WTC11 (cell line): ENCODE data around the gene SLC2A4RG.

Experiments
- CBFB ChIP-seq: sonication (generic); formaldehyde crosslinking; IDR thresholded peaks from 2 replicates; pipeline ENCODE4 v1.8.1; 2022; ENCODE audit warnings: mild to moderate bottlenecking, low read depth, missing genetic modification reagents
- FOXK1 ChIP-seq: sonication (generic); formaldehyde crosslinking; IDR thresholded peaks from 2 replicates; pipeline ENCODE4 v1.8.0; 2022; ENCODE audit warnings: mild to moderate bottlenecking, moderate library complexity, missing genetic modification reagents
- JUN ChIP-seq: sonication (generic); formaldehyde crosslinking; IDR thresholded peaks from 2 replicates; pipeline ENCODE4 v1.8.0; 2023; ENCODE audit warnings: mild to moderate bottlenecking, missing genetic modification reagents
- OVOL2 ChIP-seq: fragments of 250-450 bp; sonication (Bioruptor Pico); IDR thresholded peaks from 2 replicates; pipeline ENCODE4 v1.9.0; 2021; ENCODE audit warnings: mild to moderate bottlenecking, borderline replicate concordance
- SP1 ChIP-seq: sonication (generic); formaldehyde crosslinking; conservative IDR thresholded peaks from 2 replicates; pipeline ENCODE4 v1.8.1; 2022; ENCODE audit warnings: missing genetic modification reagents
- TF ChIP-seq, protein P1 (sequence below): sonication (generic); formaldehyde crosslinking; conservative IDR thresholded peaks from 2 replicates; pipeline ENCODE4 v1.8.1; 2022; ENCODE audit warnings: mild to moderate bottlenecking, missing genetic modification reagents
- TF ChIP-seq, protein P2 (sequence below): fragments of 200-600 bp; IDR thresholded peaks from 2 replicates; pipeline ENCODE4 v1.8.0; 2022; ENCODE audit warnings: antibody characterized with exemption

GRCh38 chr20:63708301-63709148, 31.1 kb upstream of the SLC2A4RG start:
- TF ChIP-seq, protein P1, sequence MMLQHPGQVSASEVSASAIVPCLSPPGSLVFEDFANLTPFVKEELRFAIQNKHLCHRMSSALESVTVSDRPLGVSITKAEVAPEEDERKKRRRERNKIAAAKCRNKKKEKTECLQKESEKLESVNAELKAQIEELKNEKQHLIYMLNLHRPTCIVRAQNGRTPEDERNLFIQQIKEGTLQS (CRISPR knock-in tag), result no peak
- TF ChIP-seq JUN (CRISPR knock-in tag), result no peak
- TF ChIP-seq, protein P2, sequence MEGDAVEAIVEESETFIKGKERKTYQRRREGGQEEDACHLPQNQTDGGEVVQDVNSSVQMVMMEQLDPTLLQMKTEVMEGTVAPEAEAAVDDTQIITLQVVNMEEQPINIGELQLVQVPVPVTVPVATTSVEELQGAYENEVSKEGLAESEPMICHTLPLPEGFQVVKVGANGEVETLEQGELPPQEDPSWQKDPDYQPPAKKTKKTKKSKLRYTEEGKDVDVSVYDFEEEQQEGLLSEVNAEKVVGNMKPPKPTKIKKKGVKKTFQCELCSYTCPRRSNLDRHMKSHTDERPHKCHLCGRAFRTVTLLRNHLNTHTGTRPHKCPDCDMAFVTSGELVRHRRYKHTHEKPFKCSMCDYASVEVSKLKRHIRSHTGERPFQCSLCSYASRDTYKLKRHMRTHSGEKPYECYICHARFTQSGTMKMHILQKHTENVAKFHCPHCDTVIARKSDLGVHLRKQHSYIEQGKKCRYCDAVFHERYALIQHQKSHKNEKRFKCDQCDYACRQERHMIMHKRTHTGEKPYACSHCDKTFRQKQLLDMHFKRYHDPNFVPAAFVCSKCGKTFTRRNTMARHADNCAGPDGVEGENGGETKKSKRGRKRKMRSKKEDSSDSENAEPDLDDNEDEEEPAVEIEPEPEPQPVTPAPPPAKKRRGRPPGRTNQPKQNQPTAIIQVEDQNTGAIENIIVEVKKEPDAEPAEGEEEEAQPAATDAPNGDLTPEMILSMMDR, result no peak
- no peak for TF ChIP-seq FOXK1 (CRISPR knock-in tag)
- TF ChIP-seq CBFB, result no peak
- no peak for TF ChIP-seq SP1 (CRISPR knock-in tag)
- no peak for TF ChIP-seq OVOL2 (CRISPR knock-in tag)
